CD4-positive, alpha-beta T cell (primary cell): ENCODE measurements around the gene CEACAM7. TPM values are rescaled to one million over a fixed set of nuclear protein-coding genes. Genes with fewer than 3 reads are reported as not detected.

Experiments
- ATAC-seq: fragments of 200-7000 bp; cut with Tn5 transposase; one replicate; pipeline ENCODE4 v1.10.0; 2022; ENCODE audit warnings: mild to moderate bottlenecking; ENCODE audit not compliant: poor library complexity
- CTCF ChIA-PET: fragments of 350-600 bp; sonication (Branson Sonifier 250); formaldehyde crosslinking; loops from one replicate; lab custom pipeline; 2021; ENCODE audit warnings: antibody characterized with exemption, inconsistent platforms; lab: Charles Lee
- POLR2A ChIA-PET: fragments of 350-600 bp; sonication (Branson Sonifier 250); formaldehyde crosslinking; loops from one replicate; lab custom pipeline; 2021; ENCODE audit warnings: antibody characterized with exemption, inconsistent platforms; lab: Charles Lee
- DNase-seq, 14 experiments: peaks; one replicate each; pipeline ENCODE4 v3.0.0-alpha.2; 2013 to 2020; ENCODE audit warnings: mixed read lengths in 2 of 14
- H3K27ac ChIP-seq, 2 donors: one replicate each; pipeline versions ENCODE4 v1.5.1 to v1.7.0; 2013; ENCODE audit warnings: low read length in 2 of 2, low read depth in 1 of 2, mild to moderate bottlenecking in 1 of 2
- H3K27me3 ChIP-seq, 2 experiments: 1 replicate in 1 of 2; 2 replicates in 1 of 2; pipeline versions ENCODE4 v1.6.1 to v1.7.0; 2013; ENCODE audit warnings: low read length in 2 of 2, control low read depth in 1 of 2, mild to moderate bottlenecking in 1 of 2, moderate library complexity in 1 of 2; ENCODE audit not compliant: insufficient read depth in 2 of 2, control insufficient read depth in 1 of 2
- H3K36me3 ChIP-seq: one replicate; pipeline ENCODE4 v1.6.1; 2013; ENCODE audit warnings: low read length, control low read depth; ENCODE audit not compliant: insufficient read depth
- H3K4me1 ChIP-seq: one replicate; pipeline ENCODE4 v1.6.1; 2013; ENCODE audit warnings: low read length, control low read depth; ENCODE audit not compliant: insufficient read depth
- H3K4me3 ChIP-seq: one replicate; pipeline ENCODE4 v1.5.1; 2013; ENCODE audit warnings: mild to moderate bottlenecking, low read length, moderate library complexity
- H3K9me3 ChIP-seq, 2 experiments: 1 replicate in 1 of 2; 2 replicates in 1 of 2; pipeline versions ENCODE4 v1.6.1 to v1.7.0; 2013; ENCODE audit warnings: low read length in 2 of 2, mild to moderate bottlenecking in 2 of 2, control low read depth in 1 of 2, moderate library complexity in 1 of 2; ENCODE audit not compliant: control insufficient read depth in 1 of 2, insufficient read depth in 1 of 2
- H3K27ac Mint-ChIP-seq: one replicate; pipeline ENCODE4 v1.8.0; 2020; ENCODE audit warnings: mixed read lengths
- H3K27me3 Mint-ChIP-seq: one replicate; pipeline ENCODE4 v1.8.0; 2021; ENCODE audit warnings: mixed read lengths
- H3K36me3 Mint-ChIP-seq: one replicate; pipeline ENCODE4 v1.8.0; 2021; ENCODE audit warnings: low read depth, mixed read lengths
- H3K4me1 Mint-ChIP-seq: one replicate; pipeline ENCODE4 v1.8.0; 2021; ENCODE audit warnings: low read depth, mixed read lengths
- H3K4me3 Mint-ChIP-seq: one replicate; pipeline ENCODE4 v1.8.0; 2020; ENCODE audit warnings: mild to moderate bottlenecking, mixed read lengths
- H3K9me3 Mint-ChIP-seq: one replicate; pipeline ENCODE4 v1.8.0; 2020; ENCODE audit warnings: mixed read lengths
- intact Hi-C, 2 experiments: fragments of 100-400 bp; cut with DNase I in 1 of 2; cut with micrococcal nuclease in 1 of 2; formaldehyde crosslinking; loops; one replicate each; pipeline versions ENCODE4 v1.15.1 to v1.9.0; 2023 to 2025; cut with DNase I, micrococcal nuclease
- total RNA-seq, 174 experiments: library from RNA in 2 of 174; stranded (reverse) in 2 of 174; gene quantifications; one replicate each; pipeline ENCODE4 v1.2.3 and lab custom pipeline; 2021 to 2026
- TF ChIP-seq, protein P1 (sequence below): fragments of 200-600 bp; IDR thresholded peaks from one replicate; pipeline ENCODE4 v1.8.0; 2022; ENCODE audit warnings: antibody characterized with exemption, mild to moderate bottlenecking

CEACAM7 gene
- total RNA-seq, 2 experiments from 2014 or later: not detected

DNA sequence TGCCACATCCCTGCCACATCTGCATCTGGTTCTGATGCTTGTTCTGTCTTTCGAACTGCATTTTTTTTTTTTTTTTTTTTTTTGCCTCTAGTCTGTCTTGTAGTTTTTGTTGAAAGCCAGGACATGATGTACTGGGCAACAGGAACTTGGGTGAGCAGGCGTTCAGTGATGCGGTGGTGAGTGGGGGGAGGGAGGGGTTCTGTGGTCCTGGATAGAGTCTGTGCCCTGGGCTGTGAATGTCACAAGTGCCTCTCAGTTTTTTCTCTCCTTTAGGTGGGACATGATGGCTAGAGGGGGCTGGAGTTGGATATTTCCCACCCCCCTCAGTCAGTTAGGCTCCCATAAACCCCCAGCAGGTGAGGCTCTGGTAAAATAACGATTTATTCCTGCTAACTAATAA is 64.7 kb downstream of the CEACAM7 start:
- DNase-seq (no peak), ATAC-seq (no peak)
- Mint-ChIP-seq H3K27ac (no peak overlapping the region), H3K36me3 (no peaks in the 10 kb centered on the region), H3K4me1 (no peaks in the 10 kb centered on the region), H3K9me3 (no peaks in the 10 kb centered on the region), H3K4me3 (peak overlapping the region; percentile 15), H3K27me3 (peaks cover 13% of the 10 kb centered on the region)
- Histone ChIP-seq H3K27ac (no peak overlapping the region), H3K27me3 (peaks cover 16% of the 10 kb centered on the region in 2 experiments), H3K4me3 (no peak overlapping the region), H3K36me3 (no peaks in the 10 kb centered on the region), H3K9me3 (no peaks in the 10 kb centered on the region), H3K4me1 (no peaks in the 10 kb centered on the region)
- ChIA-PET POLR2A (no interaction called here), CTCF (no interaction called here)
- intact Hi-C loops: no loop called here
- TF ChIP-seq, protein P1, sequence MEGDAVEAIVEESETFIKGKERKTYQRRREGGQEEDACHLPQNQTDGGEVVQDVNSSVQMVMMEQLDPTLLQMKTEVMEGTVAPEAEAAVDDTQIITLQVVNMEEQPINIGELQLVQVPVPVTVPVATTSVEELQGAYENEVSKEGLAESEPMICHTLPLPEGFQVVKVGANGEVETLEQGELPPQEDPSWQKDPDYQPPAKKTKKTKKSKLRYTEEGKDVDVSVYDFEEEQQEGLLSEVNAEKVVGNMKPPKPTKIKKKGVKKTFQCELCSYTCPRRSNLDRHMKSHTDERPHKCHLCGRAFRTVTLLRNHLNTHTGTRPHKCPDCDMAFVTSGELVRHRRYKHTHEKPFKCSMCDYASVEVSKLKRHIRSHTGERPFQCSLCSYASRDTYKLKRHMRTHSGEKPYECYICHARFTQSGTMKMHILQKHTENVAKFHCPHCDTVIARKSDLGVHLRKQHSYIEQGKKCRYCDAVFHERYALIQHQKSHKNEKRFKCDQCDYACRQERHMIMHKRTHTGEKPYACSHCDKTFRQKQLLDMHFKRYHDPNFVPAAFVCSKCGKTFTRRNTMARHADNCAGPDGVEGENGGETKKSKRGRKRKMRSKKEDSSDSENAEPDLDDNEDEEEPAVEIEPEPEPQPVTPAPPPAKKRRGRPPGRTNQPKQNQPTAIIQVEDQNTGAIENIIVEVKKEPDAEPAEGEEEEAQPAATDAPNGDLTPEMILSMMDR: no peak

Other genes with a start within 250 kb of the CEACAM7 start
- 10 to 100 TPM; 21.6 to 25.7 TPM for gene DMAC2, start 248.4 kb downstream of the CEACAM7 start, total RNA-seq
- gene ERICH4, start 245.1 kb downstream of the CEACAM7 start, total RNA-seq: not detected
- 10 to 100 TPM; 30.7 to 34.9 TPM for gene CEACAM21, start 112.1 kb downstream of the CEACAM7 start, total RNA-seq
- under 1 TPM; 0.36 to 0.84 TPM for gene CEACAM4, start 61.2 kb downstream of the CEACAM7 start, total RNA-seq
- not detected for gene CEACAM5, start 20.4 kb upstream of the CEACAM7 start, total RNA-seq
- not detected for gene CEACAM6, start 67.3 kb upstream of the CEACAM7 start, total RNA-seq
- gene CEACAM3, start 108.3 kb upstream of the CEACAM7 start, total RNA-seq: not detected
- gene LYPD4, start 156.4 kb upstream of the CEACAM7 start, total RNA-seq: not detected
- gene DMRTC2, start 156.8 kb upstream of the CEACAM7 start, total RNA-seq: not detected
- 1,000 to 10,000 TPM; 3,668 to 3,697 TPM for gene RPS19, start 172.0 kb upstream of the CEACAM7 start, total RNA-seq
- 1 to 10 TPM; 3.7 to 3.8 TPM for gene CD79A, start 189.0 kb upstream of the CEACAM7 start, total RNA-seq
- 1,000 to 10,000 TPM; 1,019 to 1,047 TPM for gene ARHGEF1, start 194.9 kb upstream of the CEACAM7 start, total RNA-seq
- 1 to 10 TPM; 7.7 to 8.9 TPM for gene ERFL, start 240.2 kb upstream of the CEACAM7 start, total RNA-seq